HepG2 (cell line): Measurements from ENCODE around the gene VPS13D.

Experiments
- CEBPB ChIP-seq: IDR thresholded peaks from 2 replicates; pipeline ENCODE4 v1.6.1; 2011; ENCODE audit warnings: low read depth, low read length, improper control_type of control experiment, borderline replicate concordance
- ELK4 ChIP-seq: sonication (generic); formaldehyde crosslinking; IDR thresholded peaks from 2 replicates; pipeline ENCODE4 v1.9.0; 2021; ENCODE audit warnings: missing genetic modification reagents, borderline replicate concordance
- GABPA ChIP-seq, 2 experiments: IDR thresholded peaks; 2 replicates each; pipeline ENCODE4 v1.6.1; 2011 to 2016; ENCODE audit warnings: low read depth in 2 of 2, low read length in 1 of 2, missing biosample characterization in 1 of 2, missing genetic modification characterization in 1 of 2
- GLI4 ChIP-seq: sonication (generic); formaldehyde crosslinking; IDR thresholded peaks from 2 replicates; pipeline ENCODE4 v1.5.1; 2020; ENCODE audit warnings: missing genetic modification reagents, mild to moderate bottlenecking, moderate library complexity, borderline replicate concordance
- KLF16 ChIP-seq, 2 experiments: sonication (generic) in 1 of 2; formaldehyde crosslinking in 1 of 2; IDR thresholded peaks; 2 replicates each; pipeline versions ENCODE4 v1.6.1 to v1.8.0; 2016 to 2023; ENCODE audit warnings: missing genetic modification reagents in 2 of 2, missing compliant biosample characterization in 1 of 2
- RXRA ChIP-seq: sonication (generic); formaldehyde crosslinking; IDR thresholded peaks from 2 replicates; pipeline ENCODE4 v1.5.1; 2020; ENCODE audit warnings: missing genetic modification reagents
- U2AF1 ChIP-seq: fragments of 200-400 bp; formaldehyde crosslinking; optimal IDR thresholded peaks from 2 replicates; pipeline ENCODE3; 2017; ENCODE audit warnings: mild to moderate bottlenecking, low read depth, low read length
- ZSCAN31 ChIP-seq: sonication (generic); formaldehyde crosslinking; IDR thresholded peaks from 2 replicates; pipeline ENCODE4 v1.5.0; 2020; ENCODE audit warnings: low read depth, mild to moderate bottlenecking, missing genetic modification reagents

GRCh38 chr1:12220890-12221289 lies 8.9 kb upstream of the VPS13D start:
- TF ChIP-seq KLF16 (CRISPR knock-in tag; IDR thresholded peaks at IDR 0.05): no peak
- no peak for TF ChIP-seq GABPA (IDR thresholded peaks at IDR 0.05; ENCODE audit: low read depth, low read length)
- no peak for TF ChIP-seq GABPA (CRISPR knock-in tag; IDR thresholded peaks at IDR 0.05; ENCODE audit: low read depth)
- TF ChIP-seq RXRA: no peak
- no peak for TF ChIP-seq ELK4 (CRISPR knock-in tag)
- TF ChIP-seq U2AF1: no peak
- no peak for TF ChIP-seq GLI4 (CRISPR knock-in tag)
- no peak for TF ChIP-seq ZSCAN31 (CRISPR knock-in tag)
- TF ChIP-seq CEBPB: no peak
